Measurements from ENCODE around the gene HIGD1A.

- no peak for TF ChIP-seq POLR2A (IDR thresholded peaks at IDR 0.05)
- TF ChIP-seq, protein P1, sequence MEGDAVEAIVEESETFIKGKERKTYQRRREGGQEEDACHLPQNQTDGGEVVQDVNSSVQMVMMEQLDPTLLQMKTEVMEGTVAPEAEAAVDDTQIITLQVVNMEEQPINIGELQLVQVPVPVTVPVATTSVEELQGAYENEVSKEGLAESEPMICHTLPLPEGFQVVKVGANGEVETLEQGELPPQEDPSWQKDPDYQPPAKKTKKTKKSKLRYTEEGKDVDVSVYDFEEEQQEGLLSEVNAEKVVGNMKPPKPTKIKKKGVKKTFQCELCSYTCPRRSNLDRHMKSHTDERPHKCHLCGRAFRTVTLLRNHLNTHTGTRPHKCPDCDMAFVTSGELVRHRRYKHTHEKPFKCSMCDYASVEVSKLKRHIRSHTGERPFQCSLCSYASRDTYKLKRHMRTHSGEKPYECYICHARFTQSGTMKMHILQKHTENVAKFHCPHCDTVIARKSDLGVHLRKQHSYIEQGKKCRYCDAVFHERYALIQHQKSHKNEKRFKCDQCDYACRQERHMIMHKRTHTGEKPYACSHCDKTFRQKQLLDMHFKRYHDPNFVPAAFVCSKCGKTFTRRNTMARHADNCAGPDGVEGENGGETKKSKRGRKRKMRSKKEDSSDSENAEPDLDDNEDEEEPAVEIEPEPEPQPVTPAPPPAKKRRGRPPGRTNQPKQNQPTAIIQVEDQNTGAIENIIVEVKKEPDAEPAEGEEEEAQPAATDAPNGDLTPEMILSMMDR (IDR thresholded peaks at IDR 0.05): no peak
These were observed 39.6 kb upstream of the HIGD1A start for GRCh38 chr3:42843713-42844411.
